AG04449 (cell line): ENCODE data around the gene KCNJ14.

ENCODE experiments used
- CTCF ChIA-PET: fragments of 350-600 bp; formaldehyde crosslinking; extraction: SDS; loops from one replicate; lab custom pipeline; 2021; ENCODE audit warnings: antibody characterized with exemption; lab: Yijun Ruan, JAX
- POLR2A ChIA-PET: fragments of 400-600, 350-600 bp; formaldehyde crosslinking; extraction: SDS; loops from one replicate; lab custom pipeline; 2020; ENCODE audit warnings: antibody characterized with exemption, inconsistent platforms; lab: Yijun Ruan, JAX
- DNase-seq: peaks from one replicate; pipeline ENCODE4 v3.0.0-alpha.2; 2010; ENCODE audit warnings: low read depth, low spot score
- H3K4me3 ChIP-seq: 2 replicates; pipeline ENCODE4 v1.5.1; 2011; ENCODE audit warnings: low read depth, mild to moderate bottlenecking, control low read depth, low read length
- CTCF ChIP-seq: IDR thresholded peaks from one replicate; pipeline ENCODE4 v1.5.1; 2011; ENCODE audit warnings: mild to moderate bottlenecking, moderate library complexity, low read length, control low read depth, inconsistent platforms; ENCODE audit not compliant: insufficient read depth; ENCODE audit errors: missing control alignments

KCNJ14 gene

GRCh38 chr19:48475369-48476068, 20.1 kb downstream of the KCNJ14 start:
- ChIA-PET CTCF (interaction anchor here (0.7 to 3.5 kb wide), 5 partner anchors 13 to 154 kb away, joined by 3 to 29 read pairs (median 3); partner anchors contain the start of gene GRWD1), POLR2A (no interaction called here)
- no peak for TF ChIP-seq CTCF
- no peak for DNase-seq
- H3K4me3 ChIP-seq = no peak overlapping the region

GRCh38 chr19:48476176-48476575, 20.8 kb downstream of the KCNJ14 start:
- H3K4me3 ChIP-seq = no peak overlapping the region
- TF ChIP-seq CTCF = no peak
- ChIA-PET CTCF (interaction anchor here (0.7 to 3.5 kb wide), 5 partner anchors 12 to 155 kb away, joined by 3 to 29 read pairs (median 3); partner anchors contain the start of gene GRWD1), POLR2A (interaction anchor here (1.1 kb wide), 1 partner anchor 11 kb away, joined by 3 read pairs; no protein-coding TSS in a partner anchor)
- no peak for DNase-seq

- CTCF ChIA-PET = interaction anchor here (3.5 kb wide), 1 partner anchor 11 kb away, joined by 29 read pairs; no protein-coding TSS in a partner anchor
- DNase-seq = no peak
- POLR2A ChIA-PET = interaction anchor here (1.1 kb wide), 1 partner anchor 10 kb away, joined by 3 read pairs; no protein-coding TSS in a partner anchor
- TF ChIP-seq CTCF = no peak
- no peak overlapping the region for H3K4me3 ChIP-seq
These were observed 21.8 kb downstream of the KCNJ14 start for GRCh38 chr19:48477067-48477685.

GRCh38 chr19:48477698-48478338, 22.4 kb downstream of the KCNJ14 start:
- CTCF ChIA-PET = interaction anchor here (3.5 to 4.6 kb wide), 2 partner anchors 11 to 12 kb away, joined by 29 to 48 read pairs; no protein-coding TSS in a partner anchor
- no peak overlapping the region for H3K4me3 ChIP-seq
- DNase-seq = no peak
- POLR2A ChIA-PET = no interaction called here
- TF ChIP-seq CTCF = no peak

- ChIA-PET POLR2A (no interaction called here), CTCF (interaction anchor here (1.3 to 4.6 kb wide), 3 partner anchors 8 to 105 kb away, joined by 5 to 48 read pairs (median 14); no protein-coding TSS in a partner anchor)
- TF ChIP-seq CTCF = no peak
- no peak overlapping the region for H3K4me3 ChIP-seq
- no peak for DNase-seq
These were observed 23.2 kb downstream of the KCNJ14 start for GRCh38 chr19:48478339-48479256.
